ENCODE data around the gene ZHX3. TPM values are rescaled to one million over a fixed set of nuclear protein-coding genes. Genes with fewer than 3 reads are reported as not detected.

ZHX3 gene
- total and polyA plus RNA-seq, 3 experiments from 2014 or later = 12.1 to 15.3 (median 12.7) TPM

DNA sequence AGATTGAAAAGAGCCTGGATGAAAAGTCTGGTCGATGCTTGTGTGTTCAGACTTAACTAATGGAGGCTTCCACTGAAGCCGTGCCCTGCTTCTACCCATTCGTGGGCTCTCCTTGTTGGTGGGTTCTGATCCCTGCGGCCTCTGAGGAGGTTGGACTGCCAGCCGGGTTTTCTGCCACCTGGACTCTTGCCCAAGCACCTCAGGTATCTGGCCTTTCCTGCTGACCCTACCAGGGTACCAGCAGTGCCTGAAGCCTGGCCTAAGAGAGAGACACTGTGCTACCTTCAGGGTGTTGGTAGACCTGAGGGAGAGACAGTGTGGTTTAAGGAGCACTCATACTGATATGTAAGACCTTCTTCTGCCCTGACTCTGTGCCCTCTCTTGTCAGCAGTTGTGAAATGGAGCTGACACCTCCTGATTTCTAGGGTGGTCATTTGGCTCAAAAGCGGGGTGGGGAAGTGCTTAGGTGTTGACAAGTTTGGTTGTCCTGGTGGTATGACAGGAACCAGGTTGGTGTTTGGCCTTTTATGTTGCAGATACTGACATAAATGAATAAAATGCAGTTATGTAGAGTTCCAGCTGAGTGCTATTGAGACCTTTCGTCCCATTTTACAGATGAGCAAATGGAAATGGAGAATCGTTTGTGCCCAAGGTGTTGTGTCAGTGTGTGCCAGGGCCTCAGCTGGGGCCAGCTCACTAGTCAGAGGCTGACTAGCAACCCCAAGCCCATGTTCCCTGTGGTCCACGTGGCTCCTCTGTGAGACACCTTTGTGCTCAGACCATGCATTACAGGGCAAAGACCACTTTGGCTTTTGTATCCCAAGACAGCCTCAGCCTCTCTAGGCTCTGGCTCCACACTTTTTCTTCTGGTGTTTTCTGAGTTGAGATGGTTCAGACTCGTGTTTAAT, 177.1 kb downstream of the ZHX3 start:
- Mint-ChIP-seq H3K36me3 (peaks cover 0 to 13% (median 3%) of the 10 kb centered on the region in 3 donors), H3K27me3 (peaks cover 0 to 2% of the 10 kb centered on the region in 2 donors), H3K9me3 (no peaks in the 10 kb centered on the region), H3K27ac (peak overlapping the region; percentile 92 to 99 (median 95)), H3K4me3 (peak overlapping the region; percentile 89 to 98 (median 94)), H3K4me1 (peaks cover 79 to 82% (median 80%) of the 10 kb centered on the region in 3 donors)
- Histone ChIP-seq H3K27me3 (ENCODE audit: insufficient read depth, low read length, poor library complexity, severe bottlenecking) (no peaks in the 10 kb centered on the region), H3K4me1 (ENCODE audit: insufficient read depth, low read length) (peaks cover 80% of the 10 kb centered on the region), H3K27ac (ENCODE audit: low read depth, low read length) (peak overlapping the region; percentile 44), H3K9me3 (ENCODE audit: low read length) (no peaks in the 10 kb centered on the region), H3K4me3 (ENCODE audit: low read length) (peak overlapping the region; percentile 85), H3K36me3 (ENCODE audit: insufficient read depth, low read length) (no peaks in the 10 kb centered on the region)
- POLR2A ChIA-PET = interaction anchor here (1.2 to 4.9 kb wide), 3 partner anchors 16 to 34 kb away, joined by 4 to 51 read pairs (median 5); no protein-coding TSS in a partner anchor
- CTCF ChIA-PET = interaction anchor here (1.5 to 8.1 kb wide), 4 partner anchors 9 to 198 kb away, joined by 5 to 71 read pairs (median 14); no protein-coding TSS in a partner anchor
- no peak for DNase-seq

DNA sequence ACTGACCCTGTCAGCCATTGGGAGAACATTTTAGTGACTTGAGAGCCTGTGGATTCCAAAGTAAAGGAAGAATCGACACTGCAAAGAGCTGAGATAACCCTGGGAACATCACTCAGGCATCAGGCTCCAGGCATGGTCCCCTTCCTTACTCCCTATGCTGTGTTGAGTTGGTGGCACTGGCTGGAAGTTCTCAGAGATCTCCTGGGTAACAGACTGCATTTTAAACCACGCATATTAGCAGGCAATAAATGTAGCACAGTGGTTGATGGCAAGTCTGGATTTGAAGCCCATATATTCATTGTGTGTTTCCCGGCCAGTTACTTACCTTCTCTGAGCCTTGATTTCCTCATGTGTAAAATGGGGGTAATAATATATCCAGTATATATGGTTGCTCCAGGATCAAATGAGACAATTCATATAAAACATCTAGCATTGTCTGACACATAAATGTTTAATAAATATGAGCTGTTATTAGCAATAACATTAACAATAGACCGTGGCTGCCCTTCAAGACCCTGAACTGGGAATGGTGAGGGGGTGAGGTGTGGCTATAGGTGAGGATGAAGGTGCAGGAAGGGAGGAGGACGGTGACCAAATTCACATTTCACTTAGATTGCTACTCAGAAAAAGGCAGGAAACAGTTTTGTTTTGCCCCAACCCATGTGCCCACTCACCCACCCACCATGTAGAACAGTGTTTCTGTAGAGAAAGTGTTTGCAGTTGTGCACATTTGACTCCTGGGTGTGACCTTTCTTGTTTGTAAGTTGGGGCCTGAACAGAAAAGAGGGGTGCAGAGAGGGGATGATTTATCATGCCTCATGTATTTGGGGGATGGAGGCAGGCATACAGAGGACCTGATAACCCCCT, 178.1 kb downstream of the ZHX3 start:
- Histone ChIP-seq H3K36me3 (ENCODE audit: insufficient read depth, low read length) (no peaks in the 10 kb centered on the region), H3K27me3 (ENCODE audit: insufficient read depth, low read length, poor library complexity, severe bottlenecking) (no peaks in the 10 kb centered on the region), H3K27ac (ENCODE audit: low read depth, low read length) (peak overlapping the region; percentile 4), H3K4me3 (ENCODE audit: low read length) (peak overlapping the region; percentile 85), H3K4me1 (ENCODE audit: insufficient read depth, low read length) (peaks cover 80% of the 10 kb centered on the region), H3K9me3 (ENCODE audit: low read length) (no peaks in the 10 kb centered on the region)
- CTCF ChIA-PET = interaction anchor here (0.7 to 7.5 kb wide), 7 partner anchors 17 to 200 kb away, joined by 3 to 193 read pairs (median 7); no protein-coding TSS in a partner anchor
- H3K9me3 Mint-ChIP-seq = no peaks in the 10 kb centered on the region
- H3K4me3 Mint-ChIP-seq = peak overlapping the region; percentile 89 to 98 (median 94)
- H3K36me3 Mint-ChIP-seq = peaks cover 0 to 13% (median 3%) of the 10 kb centered on the region in 3 donors
- H3K4me1 Mint-ChIP-seq = peaks cover 78 to 82% (median 80%) of the 10 kb centered on the region in 3 donors
- H3K27ac Mint-ChIP-seq = peak overlapping the region; percentile 92 to 99 (median 95)
- H3K27me3 Mint-ChIP-seq = peaks cover 0 to 2% of the 10 kb centered on the region in 2 donors
- no peak for DNase-seq
- POLR2A ChIA-PET = interaction anchor here (1.2 to 4.1 kb wide), 2 partner anchors 17 to 34 kb away, joined by 5 to 69 read pairs; no protein-coding TSS in a partner anchor

DNA sequence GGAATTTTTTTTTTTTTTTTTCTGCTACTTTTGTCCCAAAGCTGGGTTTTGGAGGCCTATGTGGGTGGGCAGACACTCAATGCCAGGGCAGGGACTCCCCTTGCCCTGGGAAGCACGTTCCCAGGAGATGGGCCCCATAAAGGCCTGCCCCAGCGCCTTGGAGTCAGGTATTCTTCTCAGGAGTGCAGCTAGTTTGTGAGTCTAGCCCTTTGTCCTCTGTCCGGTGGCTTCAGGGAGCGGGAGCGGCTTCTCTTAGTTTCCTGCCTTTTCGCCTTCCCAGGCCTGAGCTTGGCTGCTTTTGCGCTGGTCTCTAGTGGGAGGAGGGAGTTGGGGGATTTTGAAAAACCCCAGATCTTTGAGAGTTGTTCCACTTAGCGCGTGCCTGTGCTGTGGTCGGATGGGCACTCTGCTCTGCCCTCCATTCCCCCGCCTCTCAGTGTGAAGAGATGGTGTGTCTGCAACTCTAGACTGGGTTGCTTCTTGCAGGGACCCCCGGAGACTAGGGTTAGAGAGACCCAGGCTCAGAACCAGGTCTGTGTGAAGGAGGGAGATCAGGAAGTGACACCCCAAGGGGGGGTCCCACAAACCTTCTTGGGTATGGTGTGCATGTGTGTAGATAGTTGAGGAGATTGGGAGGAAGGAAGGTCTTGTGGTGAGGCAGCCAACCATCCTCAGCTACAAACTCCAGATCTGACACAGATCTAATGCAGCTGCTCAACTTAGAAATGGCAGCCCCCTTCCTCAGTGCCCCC, 178.9 kb downstream of the ZHX3 start:
- CTCF ChIA-PET = interaction anchor here (0.6 to 7.5 kb wide), 9 partner anchors 17 to 202 kb away, joined by 3 to 193 read pairs (median 4); partner anchors contain the start of gene LPIN3
- H3K9me3 Mint-ChIP-seq = no peaks in the 10 kb centered on the region
- POLR2A ChIA-PET = interaction anchor here (0.6 to 4.1 kb wide), 4 partner anchors 8 to 249 kb away, joined by 3 to 69 read pairs (median 4); no protein-coding TSS in a partner anchor
- Histone ChIP-seq H3K27me3 (ENCODE audit: insufficient read depth, low read length, poor library complexity, severe bottlenecking) (no peaks in the 10 kb centered on the region), H3K27ac (ENCODE audit: low read depth, low read length) (peak overlapping the region; percentile 80), H3K4me1 (ENCODE audit: insufficient read depth, low read length) (peaks cover 80% of the 10 kb centered on the region), H3K4me3 (ENCODE audit: low read length) (peak overlapping the region; percentile 85), H3K36me3 (ENCODE audit: insufficient read depth, low read length) (no peaks in the 10 kb centered on the region), H3K9me3 (ENCODE audit: low read length) (no peaks in the 10 kb centered on the region)
- peaks cover 0 to 2% of the 10 kb centered on the region in 2 donors for H3K27me3 Mint-ChIP-seq
- H3K36me3 Mint-ChIP-seq = peaks cover 0 to 13% (median 3%) of the 10 kb centered on the region in 3 donors
- peak; percentile 38 to 71 (median 63) for DNase-seq
- peak overlapping the region; percentile 89 to 98 (median 94) for H3K4me3 Mint-ChIP-seq
- peaks cover 73 to 78% (median 77%) of the 10 kb centered on the region in 3 donors for H3K4me1 Mint-ChIP-seq
- H3K27ac Mint-ChIP-seq = peak overlapping the region; percentile 92 to 99 (median 95)

DNA sequence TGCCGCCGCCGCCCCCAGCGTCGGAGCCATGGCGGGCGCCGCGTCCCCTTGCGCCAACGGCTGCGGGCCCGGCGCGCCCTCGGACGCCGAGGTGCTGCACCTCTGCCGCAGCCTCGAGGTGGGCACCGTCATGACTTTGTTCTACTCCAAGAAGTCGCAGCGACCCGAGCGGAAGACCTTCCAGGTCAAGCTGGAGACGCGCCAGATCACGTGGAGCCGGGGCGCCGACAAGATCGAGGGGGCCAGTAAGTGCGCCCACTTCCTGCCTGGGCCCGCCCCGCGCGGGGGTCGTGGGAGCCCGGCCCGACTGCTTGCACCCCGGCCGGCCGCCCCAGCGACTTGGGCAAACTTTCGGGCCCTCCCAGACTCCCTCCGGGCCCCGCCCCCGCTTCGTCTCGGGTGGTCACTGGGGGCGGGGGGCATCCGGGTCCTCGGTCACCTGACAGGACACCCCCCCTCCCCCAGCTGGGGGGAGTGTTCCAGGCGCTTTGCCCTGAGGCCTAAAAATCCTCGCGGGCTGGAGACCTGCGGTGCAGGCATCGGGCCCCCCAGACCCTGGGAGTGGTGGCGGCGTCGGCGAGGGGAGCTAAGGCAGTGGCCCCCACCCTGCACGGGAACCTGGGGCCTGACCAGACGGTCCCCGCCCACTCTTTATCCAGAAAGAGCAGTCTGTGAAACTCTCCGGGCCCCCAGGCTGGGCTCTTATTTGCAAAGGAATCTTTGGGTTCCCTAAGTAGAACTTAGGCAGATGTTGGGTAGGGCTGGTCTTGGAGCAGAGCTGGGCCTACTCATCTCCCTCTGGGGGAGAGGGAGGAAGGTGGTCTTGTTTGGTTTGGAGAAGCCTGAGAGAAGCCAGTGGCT, 179.7 kb downstream of the ZHX3 start:
- CTCF ChIA-PET = interaction anchor here (0.6 to 7.5 kb wide), 9 partner anchors 18 to 203 kb away, joined by 3 to 193 read pairs (median 5); partner anchors contain the start of gene LPIN3
- Histone ChIP-seq H3K4me1 (ENCODE audit: insufficient read depth, low read length) (peaks cover 72% of the 10 kb centered on the region), H3K27ac (ENCODE audit: low read depth, low read length) (peak overlapping the region; percentile 80), H3K4me3 (ENCODE audit: low read length) (peak overlapping the region; percentile 85), H3K27me3 (ENCODE audit: insufficient read depth, low read length, poor library complexity, severe bottlenecking) (no peaks in the 10 kb centered on the region), H3K9me3 (ENCODE audit: low read length) (no peaks in the 10 kb centered on the region), H3K36me3 (ENCODE audit: insufficient read depth, low read length) (no peaks in the 10 kb centered on the region)
- Mint-ChIP-seq H3K4me1 (peaks cover 66 to 75% (median 71%) of the 10 kb centered on the region in 3 donors), H3K9me3 (no peaks in the 10 kb centered on the region), H3K27me3 (peaks cover 0 to 4% of the 10 kb centered on the region in 2 donors), H3K36me3 (peaks cover 0 to 13% (median 3%) of the 10 kb centered on the region in 3 donors), H3K27ac (peak overlapping the region; percentile 92 to 99 (median 95)), H3K4me3 (peak overlapping the region; percentile 89 to 98 (median 94))
- peak; percentile 64 to 83 (median 72) for DNase-seq
- POLR2A ChIA-PET = interaction anchor here (0.6 to 4.1 kb wide), 4 partner anchors 9 to 249 kb away, joined by 3 to 69 read pairs (median 4); no protein-coding TSS in a partner anchor

DNA sequence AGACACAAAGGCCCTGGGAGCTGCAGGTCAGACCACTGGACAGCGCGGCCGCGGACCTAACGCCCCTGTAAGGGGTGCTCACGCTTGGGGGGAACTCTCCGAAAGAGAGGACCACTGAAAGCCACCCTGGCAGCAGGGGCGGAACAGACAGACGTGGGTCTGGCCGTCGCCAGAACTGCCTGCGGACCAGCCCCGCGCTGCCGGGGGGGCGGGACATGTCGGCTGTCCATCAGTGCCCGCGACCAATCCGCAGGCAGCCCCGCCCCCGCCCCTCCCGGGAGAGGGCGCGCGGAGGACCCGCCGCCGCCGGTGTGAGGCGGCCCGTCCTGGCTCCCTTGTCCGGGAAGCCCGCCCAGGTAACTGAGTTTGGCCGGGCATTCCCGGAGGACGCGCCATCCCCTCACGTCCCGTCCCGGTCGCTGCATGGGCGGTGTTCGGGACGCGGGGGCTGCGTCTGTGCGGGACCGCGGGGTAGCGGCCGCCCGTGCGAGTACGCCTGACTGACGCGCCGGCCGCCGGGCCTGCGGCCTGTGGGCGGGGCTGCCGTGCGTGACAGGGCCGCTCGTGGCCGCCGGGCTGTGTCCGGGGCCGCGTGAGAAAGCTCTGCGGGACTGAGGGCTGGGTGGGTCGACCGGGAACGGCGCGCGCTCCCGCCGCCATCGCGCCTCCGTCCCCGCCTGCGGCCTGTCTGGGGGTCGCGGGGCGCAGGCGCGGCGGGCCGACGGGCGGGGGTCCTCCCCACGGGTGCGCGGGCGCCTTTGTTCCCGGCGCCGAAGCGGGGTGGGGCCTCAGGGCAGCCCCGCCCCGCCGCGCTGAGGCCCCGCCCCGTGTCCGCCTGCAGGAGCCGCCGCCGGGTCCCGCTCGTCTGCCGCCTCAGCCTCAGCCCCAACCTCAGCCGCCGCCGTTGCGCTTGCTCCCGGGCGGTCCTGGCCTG, 180.6 kb downstream of the ZHX3 start, which contains the start of gene PLCG1:
Gene PLCG1, plus strand, starts transcription at position 864 of the 934 bp plus-strand sequence. CDS start 99 bp downstream, outside the sequence.
- Mint-ChIP-seq H3K4me1 (peaks cover 57 to 66% (median 63%) of the 10 kb centered on the region in 3 donors), H3K36me3 (peaks cover 0 to 15% (median 3%) of the 10 kb centered on the region in 3 donors), H3K9me3 (no peaks in the 10 kb centered on the region), H3K27ac (peak within 1 kb of the TSS; percentile 92 to 99 (median 96)), H3K27me3 (peaks cover 0 to 4% of the 10 kb centered on the region in 2 donors), H3K4me3 (peak within 1 kb of the TSS; percentile 89 to 98 (median 94))
- POLR2A ChIA-PET = interaction anchor here (0.8 to 4.1 kb wide), 2 partner anchors 19 to 96 kb away, joined by 3 to 69 read pairs; no protein-coding TSS in a partner anchor
- H3K36me3 ChIP-seq (ENCODE audit: insufficient read depth, low read length) = no peaks in the 10 kb centered on the region
- H3K4me1 ChIP-seq (ENCODE audit: insufficient read depth, low read length) = peaks cover 63% of the 10 kb centered on the region
- no peaks in the 10 kb centered on the region for H3K9me3 ChIP-seq (ENCODE audit: low read length)
- no peaks in the 10 kb centered on the region for H3K27me3 ChIP-seq (ENCODE audit: insufficient read depth, low read length, poor library complexity, severe bottlenecking)
- peak within 1 kb of the TSS; percentile 80 for H3K27ac ChIP-seq (ENCODE audit: low read depth, low read length)
- CTCF ChIA-PET = interaction anchor here (1.3 to 7.5 kb wide), 12 partner anchors 9 to 204 kb away, joined by 3 to 193 read pairs (median 16); partner anchors contain the start of gene LPIN3
- peak within 1 kb of the TSS; percentile 85 for H3K4me3 ChIP-seq (ENCODE audit: low read length)
- peak; percentile 80 to 86 (median 83) for DNase-seq

Measured in CD8-positive, alpha-beta memory T cell (primary cell).